ENCODE data around the gene SGMS1.

GRCh38 chr10:50596897-50597296 lies 26.9 kb downstream of the SGMS1 start:
- TF ChIP-seq PATZ1 (CRISPR knock-in tag; IDR thresholded peaks at IDR 0.05; ENCODE audit: borderline replicate concordance) (no peak), CREB5 (CRISPR knock-in tag; IDR thresholded peaks at IDR 0.05; ENCODE audit: low read depth) (no peak), ZNF565 (CRISPR knock-in tag; conservative IDR thresholded peaks at IDR 0.05; ENCODE audit: low read depth) (no peak), ZNF70 (CRISPR knock-in tag; IDR thresholded peaks at IDR 0.05) (no peak), TOX (CRISPR knock-in tag; IDR thresholded peaks at IDR 0.05; ENCODE audit: borderline replicate concordance) (no peak), ARNTL (CRISPR knock-in tag; IDR thresholded peaks at IDR 0.05; ENCODE audit: borderline replicate concordance, low read depth) (no peak), GLIS3 (CRISPR knock-in tag; IDR thresholded peaks at IDR 0.05) (no peak), ZFP3 (CRISPR knock-in tag; IDR thresholded peaks at IDR 0.05) (no peak), ZC3H10 (CRISPR knock-in tag; IDR thresholded peaks at IDR 0.05) (no peak), SNAI2 (CRISPR knock-in tag; IDR thresholded peaks at IDR 0.05) (no peak), RARB (CRISPR knock-in tag; IDR thresholded peaks at IDR 0.05) (no peak), ZFP30 (CRISPR knock-in tag; IDR thresholded peaks at IDR 0.05) (no peak), POU6F1 (CRISPR knock-in tag; IDR thresholded peaks at IDR 0.05; ENCODE audit: borderline replicate concordance, low read depth) (no peak), CSRNP3 (CRISPR knock-in tag; IDR thresholded peaks at IDR 0.05) (no peak)

Data from SK-N-SH treated with all-trans-retinoic acid at 6 μM for 48 hours (cell line).